Measurements from ENCODE around the gene PKP2. TPM values are rescaled to one million over a fixed set of nuclear protein-coding genes. Genes with fewer than 3 reads are reported as not detected.

Gene PKP2
- total and polyA plus RNA-seq, 2 of the 13 experiments (the other 11 are each of a cell fraction or from before 2014, with no cell fraction given), result 15.1 to 25.3 TPM

DNA sequence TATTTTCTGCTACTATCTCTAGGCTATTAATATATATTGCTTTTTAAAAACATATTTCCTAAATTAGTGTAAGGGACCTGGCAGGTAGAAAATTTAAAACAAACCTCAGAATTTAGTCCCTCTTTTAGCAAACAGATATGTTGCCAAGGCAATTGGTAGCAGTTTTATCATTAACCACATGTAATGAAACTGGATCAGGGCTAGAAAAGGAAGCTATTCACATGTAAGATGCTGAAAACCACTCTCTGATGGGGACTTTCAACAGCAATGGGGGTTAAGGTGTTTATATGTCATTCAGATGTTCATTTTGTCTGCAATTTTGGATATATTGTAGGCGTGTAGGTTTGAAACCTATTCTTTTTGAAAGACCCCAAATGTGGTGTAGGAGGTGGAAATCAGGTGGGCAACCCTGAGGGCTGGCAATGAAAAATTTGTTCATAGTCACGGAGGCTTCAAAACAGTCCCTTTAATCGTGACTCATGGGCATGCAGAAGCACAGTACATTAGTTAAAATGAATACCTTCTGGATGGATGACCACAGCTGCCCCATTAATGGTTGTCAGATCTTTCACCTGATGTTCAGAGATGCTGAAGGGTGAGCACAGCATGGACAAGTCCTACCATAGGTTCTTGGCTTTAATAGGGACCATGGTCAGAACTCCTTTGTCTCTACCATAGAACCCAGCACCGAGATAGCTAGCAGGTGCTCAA, 5.9 kb upstream of the PKP2 start:
- WGBS (ENCODE audit: low lambda C conversion rate), result 72% methylated on average over 4 of the region's 4 CpGs
- Histone ChIP-seq H2AFZ (ENCODE audit: low read length) (no peak overlapping the region), H3K4me1 (ENCODE audit: insufficient read depth, low read length) (peaks cover 71% of the 10 kb centered on the region), H3K4me3 (replicated peaks in 1 of 3; ENCODE audit: insufficient read depth in 1 of 3, low read depth in 2 of 3, low read length in 3 of 3) (peak overlapping the region in 2 of 3 experiments; percentile 23 to 59; a peak in 3 of 6 replicates), H3K79me2 (ENCODE audit: insufficient read depth, low read length) (no peaks in the 10 kb centered on the region), H3K9me3 (ENCODE audit: low read length) (no peaks in the 10 kb centered on the region), H3K27me3 (ENCODE audit: control insufficient read depth in 1 of 2, insufficient read depth in 2 of 2, low read length in 2 of 2) (no peaks in the 10 kb centered on the region), H3K9ac (ENCODE audit: insufficient read depth, low read depth, low read length) (no peak overlapping the region), H3K27ac (ENCODE audit: extremely low read length, insufficient read depth, low read length) (peak overlapping the region; percentile 83), H4K20me1 (ENCODE audit: insufficient read depth, low read length) (no peaks in the 10 kb centered on the region), H3K36me3 (replicated peaks in 1 of 2; ENCODE audit: control insufficient read depth in 1 of 2, insufficient read depth in 2 of 2, low read length in 2 of 2) (no peaks in the 10 kb centered on the region), H3K4me2 (ENCODE audit: low read depth, low read length) (peak overlapping the region; percentile 64)
- BruUV-seq (replicated peaks), result no TSS peak
- intact Hi-C loops (cut with micrococcal nuclease; ENCODE audit: unreplicated experiment) (no loop called here), in situ Hi-C loops (cut with HindIII; ENCODE audit: extremely low pct_ligation_motif_present, low pct_unique_long_range_greater_than_20kb) (loop anchor here (5.0 kb wide), 1 partner anchor 145 kb away; the partner anchor contains the start of gene YARS2)
- DNase-seq (ENCODE audit: low spot score) (no peak), FAIRE-seq (no peak), ATAC-seq (no peak)
- ChIA-PET POLR2A (interaction anchor here (1.3 to 1.4 kb wide), 2 partner anchors 15 to 147 kb away, joined by 3 to 6 read pairs; partner anchors contain the start of gene YARS2), CTCF (ENCODE audit: low intra/inter-chr PET ratio, low total read pairs) (no interaction called here)
- TF ChIP-seq MTA1 (CRISPR knock-in tag; IDR thresholded peaks at IDR 0.05; ENCODE audit: borderline replicate concordance) (no peak), RFX1 (IDR thresholded peaks at IDR 0.05) (0 out of 2 replicates have a peak, but pooled peaks have one; percentile 8), CEBPG (CRISPR knock-in tag; IDR thresholded peaks at IDR 0.05) (no peak), SOX5 (CRISPR knock-in tag; IDR thresholded peaks at IDR 0.05; ENCODE audit: borderline replicate concordance) (no peak), NFE2L1 (CRISPR knock-in tag; IDR thresholded peaks at IDR 0.05; ENCODE audit: borderline replicate concordance) (no peak), KDM2A (CRISPR knock-in tag; IDR thresholded peaks at IDR 0.05; ENCODE audit: borderline replicate concordance, low read depth) (no peak)
- TF ChIP-seq, protein P1, sequence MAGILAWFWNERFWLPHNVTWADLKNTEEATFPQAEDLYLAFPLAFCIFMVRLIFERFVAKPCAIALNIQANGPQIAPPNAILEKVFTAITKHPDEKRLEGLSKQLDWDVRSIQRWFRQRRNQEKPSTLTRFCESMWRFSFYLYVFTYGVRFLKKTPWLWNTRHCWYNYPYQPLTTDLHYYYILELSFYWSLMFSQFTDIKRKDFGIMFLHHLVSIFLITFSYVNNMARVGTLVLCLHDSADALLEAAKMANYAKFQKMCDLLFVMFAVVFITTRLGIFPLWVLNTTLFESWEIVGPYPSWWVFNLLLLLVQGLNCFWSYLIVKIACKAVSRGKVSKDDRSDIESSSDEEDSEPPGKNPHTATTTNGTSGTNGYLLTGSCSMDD (CRISPR knock-in tag; IDR thresholded peaks at IDR 0.05), result no peak
